Measurements from ENCODE around the gene TEX50. TPM values are rescaled to one million over a fixed set of nuclear protein-coding genes. Genes with fewer than 3 reads are reported as not detected.
"Not testable (repeated sequence)": the region's sequence is repeated elsewhere in the genome, so short reads cannot be mapped to it uniquely, and the experiment has no call there.

TEX50 gene
- total RNA-seq, 1 donor from 2014 or later, result not detected

- no peak for TF ChIP-seq CTCF (IDR thresholded peaks at IDR 0.05; ENCODE audit: unreplicated experiment)
- DNase-seq (ENCODE audit: low spot score, unreplicated experiment), result no peak
- Mint-ChIP-seq H3K9me3 (ENCODE audit: low read depth) (peaks cover 17% of the 10 kb centered on the region), H3K36me3 (ENCODE audit: insufficient read depth) (peaks cover 3% of the 10 kb centered on the region), H3K27me3 (no peaks in the 10 kb centered on the region), H3K4me1 (ENCODE audit: low read depth) (no peaks in the 10 kb centered on the region), H3K27ac (peak overlapping the region; percentile 93), H3K4me3 (ENCODE audit: low read depth) (peak overlapping the region; percentile 70)
Measured at GRCh38 chr1:173638043-173639021, 3.2 kb downstream of the TEX50 start.

GRCh38 chr1:173639102-173639501, 4.0 kb downstream of the TEX50 start:
- Mint-ChIP-seq H3K27ac (peak overlapping the region; percentile 38), H3K9me3 (ENCODE audit: low read depth) (peaks cover 11% of the 10 kb centered on the region), H3K4me3 (ENCODE audit: low read depth) (peak overlapping the region; percentile 55), H3K4me1 (ENCODE audit: low read depth) (no peaks in the 10 kb centered on the region), H3K27me3 (no peaks in the 10 kb centered on the region), H3K36me3 (ENCODE audit: insufficient read depth) (peaks cover 3% of the 10 kb centered on the region)
- TF ChIP-seq CTCF (IDR thresholded peaks at IDR 0.05; ENCODE audit: unreplicated experiment), result no peak
- DNase-seq (ENCODE audit: low spot score, unreplicated experiment), result no peak

DNA sequence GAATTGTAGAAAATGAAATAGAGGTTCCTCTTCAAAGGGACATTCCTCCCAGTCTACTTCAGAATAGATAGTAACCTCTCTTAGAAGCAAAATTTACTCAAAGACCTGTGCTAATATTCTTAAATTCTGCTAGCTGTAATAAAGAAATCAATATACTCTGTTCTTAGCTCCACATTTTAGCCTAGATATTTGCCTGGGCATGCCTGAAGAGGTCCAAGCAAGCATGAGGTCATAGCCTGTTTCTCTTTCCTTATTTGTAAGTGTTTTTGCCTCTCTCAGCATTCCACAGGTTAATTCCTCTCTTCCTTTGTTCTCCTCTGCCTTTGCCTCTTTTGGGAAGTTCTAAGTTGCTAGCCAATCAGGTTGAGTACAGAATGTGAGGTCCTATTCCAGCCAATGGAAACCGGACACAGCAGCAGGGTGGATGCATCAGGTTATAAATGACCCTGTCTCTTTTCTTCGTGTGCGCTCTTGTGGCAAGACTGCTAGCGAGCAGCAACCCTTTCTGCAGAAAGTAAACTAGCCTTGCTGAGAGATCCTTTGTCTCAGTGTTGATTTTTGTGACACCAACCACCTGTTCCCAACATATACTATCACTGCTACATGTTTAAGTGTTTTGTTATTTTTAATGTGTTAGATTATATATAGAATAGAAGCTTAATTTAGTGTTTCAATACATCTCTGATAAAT, 7.5 kb downstream of the TEX50 start:
- H3K27ac Mint-ChIP-seq; H3K4me3 Mint-ChIP-seq (ENCODE audit: low read depth); H3K4me1 Mint-ChIP-seq (ENCODE audit: low read depth); DNase-seq (ENCODE audit: low spot score, unreplicated experiment); H3K27me3 Mint-ChIP-seq; H3K36me3 Mint-ChIP-seq (ENCODE audit: insufficient read depth); H3K9me3 Mint-ChIP-seq (ENCODE audit: low read depth): not testable (repeated sequence)

GRCh38 chr1:173646656-173647055, 11.5 kb downstream of the TEX50 start:
- H3K4me3 Mint-ChIP-seq (ENCODE audit: low read depth), result no peak overlapping the region
- no peak overlapping the region for H3K27ac Mint-ChIP-seq

GRCh38 chr1:173648880-173649605, 13.9 kb downstream of the TEX50 start:
- H3K9me3 Mint-ChIP-seq (ENCODE audit: low read depth), result peaks cover 3% of the 10 kb centered on the region

More at GRCh38 chr1:173646656-173647055, 11.5 kb downstream of the TEX50 start:
- Mint-ChIP-seq H3K27me3 (no peaks in the 10 kb centered on the region), H3K9me3 (ENCODE audit: low read depth) (peaks cover 4% of the 10 kb centered on the region), H3K36me3 (ENCODE audit: insufficient read depth) (no peaks in the 10 kb centered on the region), H3K4me1 (ENCODE audit: low read depth) (no peaks in the 10 kb centered on the region)
- DNase-seq (ENCODE audit: low spot score, unreplicated experiment), result no peak
- no peak for TF ChIP-seq CTCF (IDR thresholded peaks at IDR 0.05; ENCODE audit: unreplicated experiment)

More at GRCh38 chr1:173648880-173649605, 13.9 kb downstream of the TEX50 start:
- no peak overlapping the region for H3K27ac Mint-ChIP-seq
- no peak for DNase-seq (ENCODE audit: low spot score, unreplicated experiment)
- no peaks in the 10 kb centered on the region for H3K27me3 Mint-ChIP-seq
- H3K36me3 Mint-ChIP-seq (ENCODE audit: insufficient read depth), result no peaks in the 10 kb centered on the region
- H3K4me1 Mint-ChIP-seq (ENCODE audit: low read depth), result no peaks in the 10 kb centered on the region
- no peak overlapping the region for H3K4me3 Mint-ChIP-seq (ENCODE audit: low read depth)
- no peak for TF ChIP-seq CTCF (IDR thresholded peaks at IDR 0.05; ENCODE audit: unreplicated experiment)

Measured in progenitor cell of endocrine pancreas (in vitro differentiated cells).